ENCODE data around the gene GPR171.

DNA sequence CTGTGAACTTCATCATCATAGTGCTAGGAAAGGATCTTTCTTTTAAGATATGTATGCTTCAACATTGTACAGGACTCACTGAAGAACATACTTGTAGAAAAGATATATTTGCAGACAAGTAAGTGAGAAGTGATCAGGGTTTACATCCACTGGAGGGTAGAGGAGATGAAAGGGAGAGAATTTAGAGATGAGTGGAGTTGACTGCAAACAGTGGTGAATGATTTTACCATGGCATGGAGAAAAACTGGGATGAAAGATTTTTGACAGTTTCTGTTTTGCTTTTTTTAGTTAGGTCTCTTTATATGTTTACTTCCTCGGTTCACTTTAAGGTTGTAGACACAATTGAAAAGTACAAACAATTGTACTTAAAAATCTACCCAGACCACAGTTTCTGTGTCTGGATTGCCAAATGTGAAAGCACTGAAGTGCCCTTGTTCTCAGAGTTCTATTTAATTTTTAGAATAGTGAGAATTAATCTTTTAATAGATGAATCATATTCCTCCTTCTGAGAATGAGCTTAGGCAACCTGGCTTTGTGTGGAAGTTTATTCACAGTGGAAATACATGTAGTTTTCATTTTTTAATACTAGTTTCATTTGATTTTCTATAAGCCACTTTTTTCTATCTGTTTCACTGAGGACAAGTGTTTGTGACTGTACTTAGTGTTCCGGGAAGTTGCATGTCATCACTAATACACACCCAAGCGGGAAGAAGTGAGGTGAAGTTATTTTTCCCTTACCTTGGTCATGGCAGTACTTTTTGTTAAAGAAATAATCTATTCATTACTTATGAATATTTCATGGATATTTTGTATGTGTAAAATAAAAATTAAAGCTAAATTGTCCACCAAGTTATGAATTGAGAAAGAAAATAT lies 1.8 kb upstream of the GPR171 start:
- TF ChIP-seq, protein P1, sequence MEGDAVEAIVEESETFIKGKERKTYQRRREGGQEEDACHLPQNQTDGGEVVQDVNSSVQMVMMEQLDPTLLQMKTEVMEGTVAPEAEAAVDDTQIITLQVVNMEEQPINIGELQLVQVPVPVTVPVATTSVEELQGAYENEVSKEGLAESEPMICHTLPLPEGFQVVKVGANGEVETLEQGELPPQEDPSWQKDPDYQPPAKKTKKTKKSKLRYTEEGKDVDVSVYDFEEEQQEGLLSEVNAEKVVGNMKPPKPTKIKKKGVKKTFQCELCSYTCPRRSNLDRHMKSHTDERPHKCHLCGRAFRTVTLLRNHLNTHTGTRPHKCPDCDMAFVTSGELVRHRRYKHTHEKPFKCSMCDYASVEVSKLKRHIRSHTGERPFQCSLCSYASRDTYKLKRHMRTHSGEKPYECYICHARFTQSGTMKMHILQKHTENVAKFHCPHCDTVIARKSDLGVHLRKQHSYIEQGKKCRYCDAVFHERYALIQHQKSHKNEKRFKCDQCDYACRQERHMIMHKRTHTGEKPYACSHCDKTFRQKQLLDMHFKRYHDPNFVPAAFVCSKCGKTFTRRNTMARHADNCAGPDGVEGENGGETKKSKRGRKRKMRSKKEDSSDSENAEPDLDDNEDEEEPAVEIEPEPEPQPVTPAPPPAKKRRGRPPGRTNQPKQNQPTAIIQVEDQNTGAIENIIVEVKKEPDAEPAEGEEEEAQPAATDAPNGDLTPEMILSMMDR (IDR thresholded peaks at IDR 0.05; ENCODE audit: insufficient read depth, low read length, poor library complexity, severe bottlenecking) = no peak
- no peak for TF ChIP-seq EZH2phosphoT487 (conservative IDR thresholded peaks at IDR 0.05; ENCODE audit: low read length)
